ENCODE measurements around the gene KIF5A. TPM values are rescaled to one million over a fixed set of nuclear protein-coding genes. Genes with fewer than 3 reads are reported as not detected.

KIF5A gene
- under 0.01 and 0.07 TPM in 2 replicates for total RNA-seq

GRCh38 chr12:57549909-57550640, at the start of gene KIF5A:
KIF5A (plus strand) TSS chr12:57550044; CDS start chr12:57550272, 228 bp downstream.

DNA sequence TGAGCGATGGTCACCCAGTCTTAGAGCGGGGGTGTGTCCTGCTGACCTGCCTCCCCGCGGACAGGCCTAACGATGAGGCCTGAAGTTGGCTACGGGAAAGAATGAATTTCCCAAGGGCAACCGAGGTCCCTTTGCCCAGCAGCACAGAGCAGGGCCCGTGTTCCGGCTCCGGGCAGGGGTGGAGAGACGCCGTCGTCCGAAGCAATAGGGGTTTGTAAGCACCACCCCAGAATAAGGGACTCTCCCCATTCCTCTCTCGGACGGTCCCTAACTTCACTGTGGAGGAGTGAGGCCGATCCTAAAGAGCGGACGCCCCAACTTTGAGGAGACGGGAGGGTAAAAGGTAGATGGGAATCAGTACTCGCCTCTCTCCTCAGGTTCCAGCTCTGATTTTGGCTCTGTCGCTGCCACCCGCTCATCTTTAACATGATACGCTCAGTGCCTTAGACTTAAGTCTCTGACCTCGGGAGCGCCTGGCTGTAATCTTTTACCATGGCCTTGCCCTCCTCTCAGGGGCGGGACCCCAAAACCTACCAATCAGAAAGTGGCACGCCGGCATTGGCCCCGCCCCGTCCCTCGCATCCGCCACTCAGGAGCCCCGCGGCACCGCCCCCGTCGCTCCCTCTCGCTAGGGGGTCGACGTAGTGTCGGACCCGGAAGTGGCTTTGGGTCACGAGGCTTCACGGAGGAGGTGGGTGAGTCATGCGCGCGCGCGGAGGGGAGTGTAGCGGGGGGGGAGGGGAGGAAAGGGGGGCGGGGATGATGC, 29.6 kb upstream of the KIF5A start, which contains the start of gene DDIT3:
DDIT3 (minus strand) TSS at position 462 of the 766 bp plus-strand sequence. CDS start 3,108 bp downstream, outside the sequence.

GRCh38 chr12:57522011-57522886, 27.6 kb upstream of the KIF5A start, which contains the start of gene MBD6:
MBD6 (plus strand) TSS chr12:57522824; CDS start chr12:57524304, 1,480 bp downstream.

DNA sequence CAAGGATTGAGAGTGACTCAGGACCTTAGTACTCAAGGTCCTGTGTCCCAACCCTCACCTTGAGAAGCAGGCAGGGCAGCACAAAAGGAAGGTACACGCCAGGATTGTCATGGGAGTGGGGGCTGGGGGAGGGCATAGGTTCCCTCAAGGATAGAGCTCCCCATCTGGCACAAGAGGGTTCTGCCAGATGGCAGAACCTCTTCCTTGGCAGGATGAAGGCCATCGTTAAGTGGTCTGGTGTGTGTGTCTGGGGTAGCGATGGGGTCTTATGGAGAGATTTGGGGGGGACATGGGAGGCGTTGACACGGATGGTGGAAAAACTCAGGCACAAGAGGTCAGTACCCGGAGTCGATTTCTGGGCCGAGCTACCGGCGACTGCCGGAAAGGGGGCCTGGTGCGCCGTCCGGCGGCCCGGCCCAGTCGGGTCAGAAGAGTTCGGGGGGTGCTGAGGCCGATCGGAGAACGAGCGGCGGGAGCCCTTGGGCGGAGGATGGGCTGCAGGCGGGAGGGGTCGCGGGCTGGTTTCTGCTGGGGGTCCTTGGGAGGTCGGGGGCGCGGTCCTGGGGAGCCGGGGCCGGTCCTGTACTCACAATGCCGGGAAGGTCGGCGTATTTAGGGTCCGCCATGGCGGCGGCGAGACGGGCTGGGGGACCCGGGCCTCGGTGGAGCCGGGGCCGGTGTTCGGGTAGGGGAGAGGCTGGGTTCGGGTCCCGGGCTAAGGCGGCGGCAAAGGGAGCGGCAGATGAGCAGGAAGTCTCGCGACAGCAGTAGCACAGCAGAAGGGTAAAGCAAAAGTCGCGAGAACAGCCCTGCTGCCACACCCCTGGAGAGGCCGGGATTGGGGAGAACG, 3.2 kb upstream of the KIF5A start, which contains the start of gene DCTN2:
DCTN2 (minus strand) TSS at position 755 of the 850 bp plus-strand sequence; CDS start at position 626, 129 bp downstream.

DNA sequence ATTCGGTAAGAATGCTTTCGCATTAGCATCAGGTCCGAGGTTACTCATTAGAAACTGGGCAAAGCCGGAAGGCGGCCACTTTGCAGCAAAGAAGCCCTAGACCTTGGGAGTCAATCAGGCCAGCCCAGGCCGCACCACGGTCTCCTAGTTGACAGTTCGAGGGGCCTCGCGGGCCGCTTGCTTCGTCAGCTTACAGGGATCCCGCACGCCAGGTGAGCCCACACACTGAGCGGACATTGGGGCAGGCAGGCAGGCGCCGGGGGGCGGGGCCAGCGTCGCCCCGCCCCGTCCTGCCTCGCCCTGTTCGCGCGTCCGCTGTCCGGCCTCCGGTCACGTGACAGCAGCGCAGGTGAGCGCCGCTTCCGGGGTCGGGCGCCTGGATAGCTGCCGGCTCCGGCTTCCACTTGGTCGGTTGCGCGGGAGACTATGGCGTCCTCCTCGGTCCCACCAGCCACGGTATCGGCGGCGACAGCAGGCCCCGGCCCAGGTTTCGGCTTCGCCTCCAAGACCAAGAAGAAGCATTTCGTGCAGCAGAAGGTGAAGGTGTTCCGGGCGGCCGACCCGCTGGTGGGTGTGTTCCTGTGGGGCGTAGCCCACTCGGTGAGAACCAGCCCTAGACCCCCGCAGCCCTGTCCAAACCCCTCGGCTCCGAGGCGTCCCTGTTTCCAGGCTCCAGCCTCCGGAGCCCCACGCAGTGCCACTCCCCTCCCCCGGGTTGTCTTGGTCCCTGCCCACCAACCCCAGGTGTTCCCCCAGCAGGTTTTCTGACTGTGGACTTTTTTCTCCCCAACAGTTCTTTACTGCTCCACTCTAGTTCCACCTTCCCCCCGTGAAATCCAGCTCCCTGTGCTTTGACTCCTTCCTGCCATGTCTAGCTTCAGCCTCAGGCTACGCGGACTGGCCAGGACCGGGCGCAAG, 41.3 kb downstream of the KIF5A start, which contains the start of gene PIP4K2C:
PIP4K2C (plus strand) TSS at position 329 of the 918 bp plus-strand sequence; CDS start at position 427, 98 bp downstream.

DNA sequence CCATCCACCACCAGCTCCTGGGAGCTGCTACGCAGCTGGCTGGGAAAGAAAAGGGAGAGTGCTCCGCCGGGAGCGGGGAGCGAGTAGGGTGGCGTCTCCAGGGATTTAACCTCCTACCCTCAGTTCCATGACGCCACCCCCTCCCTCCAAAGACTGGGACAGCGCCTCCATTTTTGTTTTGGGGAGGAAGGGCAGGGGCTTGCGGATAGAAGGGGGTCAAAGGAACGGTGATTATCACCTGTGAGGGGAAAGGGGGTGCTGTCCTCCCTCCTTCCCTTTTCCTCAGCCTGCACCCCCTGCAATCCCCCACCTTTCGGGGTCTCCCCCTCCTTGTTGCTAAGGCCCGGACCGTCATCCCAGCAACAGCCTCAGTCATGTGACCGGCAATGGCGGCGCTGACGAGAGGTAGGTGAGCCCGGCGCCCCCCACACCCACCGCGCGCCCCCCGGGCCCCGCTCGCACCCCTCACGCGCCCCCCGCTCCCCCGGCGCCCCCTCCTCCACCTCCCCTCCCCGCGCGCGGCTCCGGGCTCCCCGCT, 54.7 kb downstream of the KIF5A start, which contains the start of gene DTX3:
DTX3 (plus strand) TSS at position 371 of the 538 bp plus-strand sequence. CDS start 1,694 bp downstream, outside the sequence.

DNA sequence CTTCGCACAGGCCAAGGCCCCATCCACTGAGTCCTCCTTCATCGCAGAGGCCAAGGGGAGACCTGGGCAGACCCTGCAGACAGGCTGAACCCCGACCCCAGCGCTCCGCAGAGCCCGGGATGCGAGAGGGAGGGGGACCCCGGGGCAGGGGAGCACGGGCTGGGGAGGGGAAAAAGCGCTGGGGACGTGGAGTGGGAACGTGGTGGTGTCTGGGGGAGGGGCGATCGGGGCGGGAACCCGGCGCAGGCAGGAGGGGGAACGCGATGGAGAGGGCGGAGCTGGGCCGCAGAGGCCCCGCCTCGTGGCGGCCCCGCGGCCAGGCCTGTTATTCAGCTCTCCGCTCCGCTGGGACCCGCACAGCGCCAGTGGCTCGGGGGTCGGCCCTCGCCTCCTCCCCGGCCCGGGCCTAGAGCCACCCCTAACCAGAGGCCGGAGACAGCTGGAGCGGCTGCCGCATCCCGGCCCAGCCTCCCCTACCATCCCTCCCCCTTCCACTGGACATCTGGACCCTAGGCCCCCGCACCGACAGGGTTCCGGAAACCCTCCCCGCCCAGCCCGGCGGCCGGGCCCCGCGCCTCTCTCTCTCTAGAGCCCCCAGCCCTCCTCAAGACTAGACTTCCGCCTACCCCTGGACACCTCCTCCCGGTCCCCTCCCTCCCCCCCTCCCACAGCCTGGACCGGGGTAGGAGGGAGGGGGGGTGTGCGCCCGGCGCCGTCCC, 61.4 kb downstream of the KIF5A start, which contains the start of gene ARHGEF25:
ARHGEF25 (plus strand) TSS at position 328 of the 719 bp plus-strand sequence. CDS start 460 bp downstream, outside the sequence.

GRCh38 chr12:57632958-57633840, 83.4 kb downstream of the KIF5A start, which contains the start of gene B4GALNT1:
B4GALNT1 (minus strand) TSS chr12:57633201; CDS start chr12:57632132, 1,069 bp downstream.

Small RNA genes lying within 50 kb of the gene (small RNA-seq; reads per million reads assigned to genes)
- gene MIR616: not detected

Other genes starting within 250 kb of the KIF5A start
- 18.1 and 21.4 TPM in 2 replicates for gene R3HDM2, start 119.0 kb upstream of the KIF5A start, total RNA-seq
- gene INHBC, start 115.3 kb upstream of the KIF5A start, total RNA-seq: not detected in 2 replicates
- not detected in 2 replicates for gene INHBE, start 94.7 kb upstream of the KIF5A start, total RNA-seq
- gene GLI1, start 90.3 kb upstream of the KIF5A start, total RNA-seq: 0.07 TPM in 1 of 2 replicates, not detected in the other
- gene ARHGAP9, start 70.2 kb upstream of the KIF5A start, total RNA-seq: 0.13 TPM in 1 of 2 replicates, not detected in the other
- 139 and 141 TPM in 2 replicates for gene MARS1, start 62.0 kb upstream of the KIF5A start, total RNA-seq
- 6.3 and 6.7 TPM in 2 replicates for gene DDIT3, start 29.5 kb upstream of the KIF5A start, total RNA-seq
- gene MBD6, start 27.2 kb upstream of the KIF5A start, total RNA-seq: 8.5 and 12.6 TPM in 2 replicates
- 128 and 152 TPM in 2 replicates for gene DCTN2, start 2.9 kb upstream of the KIF5A start, total RNA-seq
- 12.5 and 15.1 TPM in 2 replicates for gene PIP4K2C, start 41.1 kb downstream of the KIF5A start, total RNA-seq
- 4.1 and 6.5 TPM in 2 replicates for gene DTX3, start 54.8 kb downstream of the KIF5A start, total RNA-seq
- gene ARHGEF25, start 61.4 kb downstream of the KIF5A start, total RNA-seq: 2.2 and 2.7 TPM in 2 replicates
- gene B4GALNT1, start 83.2 kb downstream of the KIF5A start, total RNA-seq: 0.14 and 0.27 TPM in 2 replicates
- gene OS9, start 144.1 kb downstream of the KIF5A start, total RNA-seq: 141 and 155 TPM in 2 replicates
- 0.13 and 0.36 TPM in 2 replicates for gene AGAP2, start 188.7 kb downstream of the KIF5A start, total RNA-seq
- 30.9 and 34.1 TPM in 2 replicates for gene TSPAN31, start 195.0 kb downstream of the KIF5A start, total RNA-seq
- 189 and 197 TPM in 2 replicates for gene CDK4, start 202.3 kb downstream of the KIF5A start, total RNA-seq
- gene MARCHF9, start 205.1 kb downstream of the KIF5A start, total RNA-seq: 2.5 and 3.4 TPM in 2 replicates
- 0.80 and 1.5 TPM in 2 replicates for gene CYP27B1, start 217.0 kb downstream of the KIF5A start, total RNA-seq
- 8.0 and 10.1 TPM in 2 replicates for gene METTL1, start 222.1 kb downstream of the KIF5A start, total RNA-seq
- 4.5 and 6.0 TPM in 2 replicates for gene EEF1AKMT3, start 222.6 kb downstream of the KIF5A start, total RNA-seq
- 23.7 and 27.5 TPM in 2 replicates for gene TSFM, start 232.7 kb downstream of the KIF5A start, total RNA-seq

Data from thoracic aorta endothelial cell (primary cell).